ENCODE results near the gene GUCY1A2.

- TF ChIP-seq CTCF (conservative IDR thresholded peaks at IDR 0.05; ENCODE audit: low read depth, low read length): no peak
- TF ChIP-seq EZH2phosphoT487 (IDR thresholded peaks at IDR 0.05; ENCODE audit: borderline replicate concordance, low read length): no peak
- no peak for TF ChIP-seq EZH2 (IDR thresholded peaks at IDR 0.05; ENCODE audit: low read length, unreplicated experiment)
Measured at GRCh38 chr11:106961518-106961917, 56.8 kb downstream of the GUCY1A2 start.
